GOT3 (cell line): ENCODE measurements around the gene DGKH.
"Not testable (repeated sequence)": the region's sequence is repeated elsewhere in the genome, so short reads cannot be mapped to it uniquely, and the experiment has no call there.

Experiments
- DNase-seq: peaks from one replicate; lab custom pipeline; 2025; ENCODE audit warnings: mixed read lengths; lab: John Stamatoyannopoulos, UW

Gene DGKH

GRCh38 chr13:42041011-42041683, 7.3 kb upstream of the DGKH start:
- DNase-seq: no peak

DNA sequence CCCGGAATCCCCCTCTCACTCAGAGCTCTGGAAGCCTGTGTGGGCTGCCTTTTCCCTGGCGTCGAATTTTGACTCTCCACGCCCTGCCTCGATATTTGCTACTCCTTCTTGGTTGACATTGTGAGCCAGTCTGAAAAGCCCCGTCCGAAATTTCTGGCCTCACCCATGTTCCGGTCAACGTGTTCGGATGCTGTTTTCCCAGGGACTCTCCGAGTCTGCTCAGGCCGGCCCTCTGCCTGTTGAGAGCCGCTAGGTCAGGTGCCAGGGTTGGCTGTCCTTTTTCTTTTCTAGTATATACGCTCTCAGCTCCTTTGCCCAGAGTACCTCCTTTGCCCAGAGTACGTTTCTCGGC, 6.8 kb upstream of the DGKH start:
- DNase-seq: no peak

- no peak for DNase-seq
Measured at GRCh38 chr13:42043676-42044075, 4.8 kb upstream of the DGKH start.

- DNase-seq: no peak
Measured at GRCh38 chr13:42046448-42046847, 2.0 kb upstream of the DGKH start.

DNA sequence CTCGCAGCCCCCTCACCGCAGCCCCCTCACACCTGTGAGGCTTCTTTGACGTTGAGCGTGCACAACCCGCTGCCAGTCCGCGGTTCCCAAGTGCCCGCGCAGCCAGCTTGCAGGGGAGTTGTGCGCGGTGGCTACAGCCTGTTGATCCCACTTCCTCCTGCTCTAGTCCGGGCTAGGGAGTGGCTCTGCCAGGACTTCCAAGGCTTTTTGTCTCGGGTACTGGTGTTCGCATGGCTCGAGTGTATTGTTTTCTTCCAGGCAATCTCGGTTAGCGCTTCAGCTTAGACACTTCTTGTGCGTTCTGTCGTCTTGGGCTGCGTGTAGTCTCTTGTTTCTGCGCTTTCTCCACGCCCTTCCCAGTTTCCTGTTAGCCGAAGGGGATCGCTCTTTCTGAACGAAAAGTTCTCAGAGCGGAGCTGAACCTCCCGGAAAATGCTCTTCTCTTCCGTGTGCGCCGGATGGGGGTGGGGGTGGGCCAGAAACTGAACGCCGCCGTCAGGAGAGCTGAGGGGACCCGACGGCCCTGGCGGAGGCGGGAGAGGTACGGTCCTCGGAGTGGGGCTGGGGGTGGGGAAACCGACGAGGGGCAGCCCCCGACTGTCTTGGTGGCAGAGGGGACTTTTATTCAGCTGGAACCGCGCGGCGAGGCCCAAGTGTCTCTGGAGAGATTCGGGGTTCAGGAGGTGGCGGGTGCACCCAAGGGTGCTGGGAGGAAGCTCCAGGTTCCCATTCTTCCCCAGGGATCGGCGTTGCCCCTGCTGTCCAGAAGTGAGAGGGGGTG, 697 bp upstream of the DGKH start:
- no peak for DNase-seq

DNA sequence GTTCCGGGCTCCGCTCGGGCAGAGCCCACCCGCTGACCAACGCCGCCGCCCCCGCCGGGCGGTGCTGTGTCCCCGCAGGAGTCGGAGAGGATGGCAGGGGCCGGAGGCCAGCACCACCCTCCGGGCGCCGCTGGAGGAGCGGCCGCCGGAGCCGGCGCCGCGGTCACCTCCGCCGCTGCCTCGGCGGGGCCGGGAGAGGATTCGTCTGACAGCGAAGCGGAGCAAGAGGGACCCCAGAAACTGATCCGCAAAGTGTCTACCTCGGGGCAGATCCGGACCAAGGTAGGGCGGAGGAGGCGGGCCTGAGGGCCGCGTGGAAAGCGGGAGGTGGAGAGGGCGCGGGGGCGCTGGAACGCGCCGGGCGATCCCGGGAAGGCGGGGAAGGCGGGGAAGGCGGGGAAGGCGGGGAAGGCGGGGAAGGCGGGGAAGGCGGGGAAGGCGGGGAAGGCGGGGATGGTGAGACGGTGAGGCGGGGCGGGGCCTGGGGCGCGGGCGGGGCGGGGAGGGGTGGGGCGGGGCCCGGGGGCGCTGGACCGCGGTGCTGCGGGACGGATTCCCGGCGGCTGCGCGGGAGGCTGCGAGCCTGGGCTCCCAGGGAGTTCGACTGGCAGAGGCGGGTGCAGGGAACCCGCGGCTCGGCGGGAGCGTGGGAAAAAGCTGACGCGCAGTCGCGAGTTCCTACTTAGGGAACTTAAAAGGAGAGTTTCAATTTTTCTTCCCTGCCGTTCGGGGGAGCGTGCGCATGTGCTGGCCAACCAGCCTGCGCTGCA, 421 bp downstream of the DGKH start:
- peak; percentile 36 for DNase-seq

DNA sequence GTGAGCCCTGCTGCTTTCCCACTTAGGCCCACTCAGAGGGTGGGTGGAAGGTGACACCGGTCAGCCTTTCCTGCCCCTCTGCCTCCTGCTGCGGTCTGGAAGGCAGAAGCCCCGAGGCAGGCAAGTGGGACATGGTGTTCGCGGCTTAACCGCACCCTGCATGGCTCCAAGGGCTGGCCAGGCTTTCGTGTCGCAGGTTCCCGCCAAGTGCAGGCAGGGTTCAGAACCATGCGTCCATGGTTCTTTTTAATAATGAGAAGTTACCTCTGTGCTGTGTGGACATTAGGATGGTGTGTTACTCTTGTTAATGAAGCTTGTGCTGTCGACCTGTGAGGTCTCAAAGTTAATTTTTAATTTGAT, 986 bp downstream of the DGKH start:
- DNase-seq: no peak

GRCh38 chr13:42054798-42055499, 6.5 kb downstream of the DGKH start:
- no peak for DNase-seq

DNA sequence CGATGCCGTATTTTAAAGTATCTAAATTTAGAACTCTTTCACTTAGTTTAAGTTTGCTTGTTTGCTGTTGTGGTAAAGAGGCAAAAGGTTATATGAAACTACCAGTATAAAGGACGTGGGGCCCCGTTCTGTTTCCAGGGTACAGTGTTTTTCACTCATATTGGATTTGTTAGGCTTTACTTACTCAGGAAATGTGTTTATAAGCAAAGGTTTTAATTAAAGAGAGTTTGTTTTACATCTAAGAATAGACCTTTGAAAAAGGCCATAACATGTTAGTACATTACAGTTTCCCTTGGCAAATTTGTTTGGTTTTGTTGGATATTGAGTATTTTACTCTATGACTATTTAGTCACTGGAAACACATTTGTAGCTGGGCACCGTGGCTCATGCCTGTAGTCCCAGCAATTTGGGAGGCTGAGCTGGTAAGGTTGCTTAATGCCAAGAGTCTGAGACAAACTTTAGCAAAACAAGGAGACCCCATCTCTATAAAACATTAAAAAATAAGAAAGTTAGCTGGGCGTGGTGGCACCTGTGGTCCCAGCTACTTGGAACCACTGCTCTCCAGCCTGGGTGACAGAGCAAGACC, 7.1 kb downstream of the DGKH start:
- no peak for DNase-seq

GRCh38 chr13:42056146-42056545, 7.7 kb downstream of the DGKH start:
- no peak for DNase-seq

DNA sequence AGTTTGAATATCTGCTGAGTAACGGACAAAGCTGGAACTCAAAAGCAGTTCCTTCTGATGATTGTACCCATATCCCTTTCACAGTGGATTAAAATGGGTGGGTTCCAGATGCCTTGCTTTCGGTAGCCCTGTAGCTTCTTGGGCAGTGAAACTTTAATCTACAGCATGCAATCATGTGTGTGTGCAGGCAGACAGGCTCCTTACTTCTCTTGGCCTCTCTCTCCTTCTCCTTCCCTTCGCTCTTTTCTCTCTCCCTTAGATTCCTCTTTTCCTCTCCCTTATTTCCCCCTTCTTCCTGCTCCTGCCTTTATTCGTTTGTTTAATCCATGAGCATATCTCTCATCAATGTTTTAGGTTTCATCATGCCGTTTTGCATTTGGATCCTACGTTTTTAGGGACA, 8.1 kb downstream of the DGKH start:
- DNase-seq: no peak

DNA sequence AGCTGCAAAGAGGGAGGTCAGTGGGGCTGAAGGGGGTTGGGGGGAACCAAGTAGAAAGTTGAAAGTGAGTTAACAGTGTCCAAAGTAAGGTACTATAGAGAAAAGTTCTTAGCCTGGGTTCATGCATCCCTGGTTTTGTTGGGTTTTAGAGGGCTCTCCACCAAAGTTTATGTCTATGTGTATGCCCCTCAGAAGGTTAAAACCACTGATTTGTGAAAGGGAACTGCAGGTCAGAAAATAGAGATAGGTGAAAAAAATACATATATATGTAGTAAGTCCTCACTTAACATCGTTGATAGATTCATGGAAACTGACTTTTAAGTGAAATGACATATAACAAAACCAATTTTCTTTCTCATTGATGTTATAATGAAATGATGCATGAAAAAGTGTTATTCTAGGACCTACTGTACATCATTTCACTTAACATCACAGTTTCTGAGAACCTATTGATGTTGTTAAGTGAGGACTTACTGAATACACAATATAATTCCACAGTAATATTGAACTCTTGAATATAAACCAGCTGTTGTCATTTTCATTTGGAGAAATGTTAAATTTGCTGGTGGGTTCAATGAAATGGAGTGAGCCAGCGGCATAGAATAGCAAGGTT, 9.6 kb downstream of the DGKH start:
- no peak for DNase-seq

GRCh38 chr13:42061943-42062342, 13.5 kb downstream of the DGKH start:
- no peak for DNase-seq

GRCh38 chr13:42063105-42063504, 14.7 kb downstream of the DGKH start:
- DNase-seq: no peak

- DNase-seq: no peak
Measured at GRCh38 chr13:42064259-42064658, 15.8 kb downstream of the DGKH start.

DNA sequence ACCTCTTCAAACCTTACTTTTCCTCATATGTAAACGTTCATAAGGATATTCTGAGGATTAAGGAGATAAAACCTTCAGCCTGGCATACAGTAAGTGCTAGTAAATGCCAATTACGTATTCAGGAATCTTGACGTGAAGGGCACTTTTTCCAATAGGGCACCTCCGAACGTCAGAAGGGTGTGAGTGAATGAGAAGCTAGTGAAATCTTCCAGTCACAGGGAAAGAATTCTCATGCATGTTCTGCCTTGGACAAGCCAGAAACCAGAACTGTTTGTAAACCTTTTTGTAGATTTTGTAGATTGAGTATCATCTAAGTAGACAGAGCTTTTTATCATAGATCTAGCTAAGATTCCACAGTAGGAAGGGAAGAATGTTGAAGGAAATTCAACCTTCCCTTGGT, 16.5 kb downstream of the DGKH start:
- DNase-seq: no peak

DNA sequence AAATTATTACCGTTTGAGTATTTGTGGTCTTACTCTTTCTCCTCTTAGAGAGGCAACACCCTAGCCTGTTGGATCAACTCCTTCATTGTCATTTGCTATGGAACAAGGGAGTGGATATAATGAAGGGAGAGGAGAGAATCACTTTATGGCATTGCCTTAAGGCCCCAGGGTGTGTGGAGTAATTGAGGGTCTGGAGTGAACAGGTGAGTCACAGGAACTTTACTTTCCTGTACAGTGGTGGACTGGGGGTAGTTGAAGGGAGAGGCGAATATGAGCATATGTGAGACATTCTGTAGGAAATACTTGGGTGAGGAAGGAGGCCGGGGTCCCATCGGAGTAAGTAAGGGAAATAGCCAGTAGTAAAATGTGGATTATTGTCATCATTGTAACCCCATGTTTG, 17.0 kb downstream of the DGKH start:
- DNase-seq: no peak

GRCh38 chr13:42066542-42066941, 18.1 kb downstream of the DGKH start:
- no peak for DNase-seq

- no peak for DNase-seq
Measured at GRCh38 chr13:42068886-42069285, 20.4 kb downstream of the DGKH start.

DNA sequence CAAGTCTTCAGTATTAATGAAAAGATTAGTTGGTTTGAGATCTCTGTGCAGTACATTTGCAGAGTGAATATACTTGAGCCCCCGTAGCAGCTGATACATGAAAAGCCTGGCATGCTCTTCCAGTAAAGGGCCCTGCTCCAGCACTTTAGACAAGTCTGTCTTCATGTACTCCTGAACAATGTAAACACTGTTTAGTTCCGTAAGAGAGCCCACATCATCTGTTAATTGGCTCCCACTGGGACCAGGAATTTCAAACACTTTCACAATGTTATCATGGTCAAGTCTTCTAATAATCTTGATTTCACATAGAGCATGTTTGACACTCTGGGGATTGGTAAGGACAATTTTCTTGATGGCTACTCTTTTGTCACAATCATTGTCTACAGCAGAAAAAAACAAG, 22.2 kb downstream of the DGKH start:
- DNase-seq: not testable (repeated sequence)

GRCh38 chr13:42071179-42071578, 22.7 kb downstream of the DGKH start:
- DNase-seq: not testable (repeated sequence)
